ENCODE data around the gene CNTFR. TPM values are rescaled to one million over a fixed set of nuclear protein-coding genes. Genes with fewer than 3 reads are reported as not detected.

Gene CNTFR
- total and polyA plus RNA-seq, 10 of the 15 experiments (the other 5 are each of a cell fraction or from before 2014, with no cell fraction given): not detected

DNA sequence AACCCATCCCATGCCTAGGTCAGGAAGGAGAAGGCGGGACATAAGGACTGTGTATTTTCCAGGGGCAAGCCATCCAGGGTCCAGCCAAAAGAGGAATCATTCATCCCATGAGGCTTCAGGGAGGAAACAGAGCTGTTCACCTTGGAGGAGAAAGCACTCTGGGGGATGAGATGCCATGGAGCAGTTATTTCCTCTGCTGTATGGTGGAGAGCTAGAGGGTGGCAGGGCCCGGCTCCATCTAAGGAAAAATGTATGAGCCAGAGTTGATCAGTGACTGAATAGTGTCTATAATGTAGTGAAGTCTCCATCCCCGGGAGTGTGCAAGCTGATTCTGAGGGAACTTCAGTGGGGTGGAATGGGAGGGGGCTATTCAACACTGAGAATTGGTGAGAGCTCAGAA is 74.7 kb downstream of the CNTFR start (continued):
- TF ChIP-seq, protein P1, sequence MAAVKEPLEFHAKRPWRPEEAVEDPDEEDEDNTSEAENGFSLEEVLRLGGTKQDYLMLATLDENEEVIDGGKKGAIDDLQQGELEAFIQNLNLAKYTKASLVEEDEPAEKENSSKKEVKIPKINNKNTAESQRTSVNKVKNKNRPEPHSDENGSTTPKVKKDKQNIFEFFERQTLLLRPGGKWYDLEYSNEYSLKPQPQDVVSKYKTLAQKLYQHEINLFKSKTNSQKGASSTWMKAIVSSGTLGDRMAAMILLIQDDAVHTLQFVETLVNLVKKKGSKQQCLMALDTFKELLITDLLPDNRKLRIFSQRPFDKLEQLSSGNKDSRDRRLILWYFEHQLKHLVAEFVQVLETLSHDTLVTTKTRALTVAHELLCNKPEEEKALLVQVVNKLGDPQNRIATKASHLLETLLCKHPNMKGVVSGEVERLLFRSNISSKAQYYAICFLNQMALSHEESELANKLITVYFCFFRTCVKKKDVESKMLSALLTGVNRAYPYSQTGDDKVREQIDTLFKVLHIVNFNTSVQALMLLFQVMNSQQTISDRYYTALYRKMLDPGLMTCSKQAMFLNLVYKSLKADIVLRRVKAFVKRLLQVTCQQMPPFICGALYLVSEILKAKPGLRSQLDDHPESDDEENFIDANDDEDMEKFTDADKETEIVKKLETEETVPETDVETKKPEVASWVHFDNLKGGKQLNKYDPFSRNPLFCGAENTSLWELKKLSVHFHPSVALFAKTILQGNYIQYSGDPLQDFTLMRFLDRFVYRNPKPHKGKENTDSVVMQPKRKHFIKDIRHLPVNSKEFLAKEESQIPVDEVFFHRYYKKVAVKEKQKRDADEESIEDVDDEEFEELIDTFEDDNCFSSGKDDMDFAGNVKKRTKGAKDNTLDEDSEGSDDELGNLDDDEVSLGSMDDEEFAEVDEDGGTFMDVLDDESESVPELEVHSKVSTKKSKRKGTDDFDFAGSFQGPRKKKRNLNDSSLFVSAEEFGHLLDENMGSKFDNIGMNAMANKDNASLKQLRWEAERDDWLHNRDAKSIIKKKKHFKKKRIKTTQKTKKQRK (IDR thresholded peaks at IDR 0.05; ENCODE audit: low read depth, low read length): no peak
- TF ChIP-seq CBX3 (IDR thresholded peaks at IDR 0.05; ENCODE audit: borderline replicate concordance, low read depth): no peak
- TF ChIP-seq SMARCA5 (IDR thresholded peaks at IDR 0.05): no peak

DNA sequence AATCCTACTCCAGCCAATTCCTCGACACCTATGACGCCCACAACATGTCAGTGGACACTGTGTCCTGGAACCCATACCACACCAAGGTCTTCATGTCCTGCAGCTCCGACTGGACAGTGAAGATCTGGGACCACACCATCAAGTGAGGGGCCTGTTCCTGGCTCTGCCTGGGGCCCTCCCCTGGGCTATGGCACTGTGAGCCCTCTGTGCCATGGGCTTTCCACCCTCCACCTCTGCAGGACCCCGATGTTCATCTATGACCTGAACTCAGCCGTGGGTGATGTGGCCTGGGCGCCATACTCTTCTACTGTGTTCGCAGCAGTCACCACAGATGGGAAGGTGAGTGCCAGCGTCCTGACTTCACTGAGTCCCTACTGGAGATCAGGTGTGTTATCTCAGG is 75.1 kb downstream of the CNTFR start:
- Histone ChIP-seq H3K4me1 (ENCODE audit: control insufficient read depth, insufficient read depth, low read length) (no peaks in the 10 kb centered on the region), H2AFZ (ENCODE audit: control insufficient read depth, low read depth, low read length) (no peak overlapping the region), H3K79me2 (ENCODE audit: control insufficient read depth, insufficient read depth, low read length) (no peaks in the 10 kb centered on the region), H3K9me3 (replicated peaks; ENCODE audit: control insufficient read depth, insufficient read depth, low read length) (no peaks in the 10 kb centered on the region), H3K9ac (ENCODE audit: control insufficient read depth, insufficient read depth, low read length) (no peak overlapping the region), H4K20me1 (ENCODE audit: control insufficient read depth, insufficient read depth) (no peaks in the 10 kb centered on the region), H3K4me2 (ENCODE audit: control insufficient read depth, insufficient read depth) (no peak overlapping the region), H3K4me3 (no peak overlapping the region), H3K36me3 (ENCODE audit: control insufficient read depth in 2 of 2, insufficient read depth in 2 of 2, low read length in 1 of 2) (no peaks in the 10 kb centered on the region), H3K27ac (ENCODE audit: control insufficient read depth, insufficient read depth) (no peak overlapping the region), H3K27me3 (replicated peaks in 1 of 2; ENCODE audit: control insufficient read depth in 2 of 2, insufficient read depth in 2 of 2, low read length in 1 of 2) (peaks cover 5 to 17% of the 10 kb centered on the region in 2 experiments; a peak in 3 of 4 replicates)
- 36% methylated on average over 8 of the region's 8 CpGs for WGBS (ENCODE audit: insufficient coverage, insufficient replicate concordance, low lambda C conversion rate, missing lambda C conversion rate)
- ChIA-PET SMC1A (ENCODE audit: uncharacterized antibody, unreplicated experiment) (no interaction called here), POLR2A (no interaction called here), CTCF (interaction anchor here (1.0 kb wide), 2 partner anchors 13 to 110 kb away, joined by 3 read pairs; no protein-coding TSS in a partner anchor), RAD21 (ENCODE audit: unreplicated experiment) (no interaction called here)
- no TSS peak for BruUV-seq (replicated peaks)
- DNase-seq (ENCODE audit: low read depth, low spot score) (no peak), ATAC-seq (no peak), FAIRE-seq (no peak)
- in situ Hi-C loops (cut with MboI): no loop called here
- intact Hi-C loops (cut with micrococcal nuclease; ENCODE audit: unreplicated experiment): no loop called here
- TF ChIP-seq, protein P2, sequence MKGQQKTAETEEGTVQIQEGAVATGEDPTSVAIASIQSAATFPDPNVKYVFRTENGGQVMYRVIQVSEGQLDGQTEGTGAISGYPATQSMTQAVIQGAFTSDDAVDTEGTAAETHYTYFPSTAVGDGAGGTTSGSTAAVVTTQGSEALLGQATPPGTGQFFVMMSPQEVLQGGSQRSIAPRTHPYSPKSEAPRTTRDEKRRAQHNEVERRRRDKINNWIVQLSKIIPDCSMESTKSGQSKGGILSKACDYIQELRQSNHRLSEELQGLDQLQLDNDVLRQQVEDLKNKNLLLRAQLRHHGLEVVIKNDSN (IDR thresholded peaks at IDR 0.05; ENCODE audit: borderline replicate concordance, extremely low read length, insufficient read depth, low read depth, low read length): no peak
- TF ChIP-seq, protein P3, sequence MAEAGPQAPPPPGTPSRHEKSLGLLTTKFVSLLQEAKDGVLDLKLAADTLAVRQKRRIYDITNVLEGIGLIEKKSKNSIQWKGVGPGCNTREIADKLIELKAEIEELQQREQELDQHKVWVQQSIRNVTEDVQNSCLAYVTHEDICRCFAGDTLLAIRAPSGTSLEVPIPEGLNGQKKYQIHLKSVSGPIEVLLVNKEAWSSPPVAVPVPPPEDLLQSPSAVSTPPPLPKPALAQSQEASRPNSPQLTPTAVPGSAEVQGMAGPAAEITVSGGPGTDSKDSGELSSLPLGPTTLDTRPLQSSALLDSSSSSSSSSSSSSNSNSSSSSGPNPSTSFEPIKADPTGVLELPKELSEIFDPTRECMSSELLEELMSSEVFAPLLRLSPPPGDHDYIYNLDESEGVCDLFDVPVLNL (IDR thresholded peaks at IDR 0.05; ENCODE audit: low read depth, low read length): no peak
- no peak for TF ChIP-seq NR2C2 (IDR thresholded peaks at IDR 0.05; ENCODE audit: borderline replicate concordance, control insufficient read depth, insufficient read length, low read depth)
- TF ChIP-seq FOS (IDR thresholded peaks at IDR 0.05; ENCODE audit: borderline replicate concordance, extremely low read depth, insufficient read length): no peak
- TF ChIP-seq SREBF1 (IDR thresholded peaks at IDR 0.05; ENCODE audit: low read length): no peak
- no peak for TF ChIP-seq ZNF207 (IDR thresholded peaks at IDR 0.05; ENCODE audit: borderline replicate concordance)
- no peak for TF ChIP-seq KAT2A (conservative IDR thresholded peaks at IDR 0.05; ENCODE audit: control insufficient read depth, low read depth, low read length)
- no peak for TF ChIP-seq HCFC1 (IDR thresholded peaks at IDR 0.05; ENCODE audit: low read length)
- TF ChIP-seq, protein P4, sequence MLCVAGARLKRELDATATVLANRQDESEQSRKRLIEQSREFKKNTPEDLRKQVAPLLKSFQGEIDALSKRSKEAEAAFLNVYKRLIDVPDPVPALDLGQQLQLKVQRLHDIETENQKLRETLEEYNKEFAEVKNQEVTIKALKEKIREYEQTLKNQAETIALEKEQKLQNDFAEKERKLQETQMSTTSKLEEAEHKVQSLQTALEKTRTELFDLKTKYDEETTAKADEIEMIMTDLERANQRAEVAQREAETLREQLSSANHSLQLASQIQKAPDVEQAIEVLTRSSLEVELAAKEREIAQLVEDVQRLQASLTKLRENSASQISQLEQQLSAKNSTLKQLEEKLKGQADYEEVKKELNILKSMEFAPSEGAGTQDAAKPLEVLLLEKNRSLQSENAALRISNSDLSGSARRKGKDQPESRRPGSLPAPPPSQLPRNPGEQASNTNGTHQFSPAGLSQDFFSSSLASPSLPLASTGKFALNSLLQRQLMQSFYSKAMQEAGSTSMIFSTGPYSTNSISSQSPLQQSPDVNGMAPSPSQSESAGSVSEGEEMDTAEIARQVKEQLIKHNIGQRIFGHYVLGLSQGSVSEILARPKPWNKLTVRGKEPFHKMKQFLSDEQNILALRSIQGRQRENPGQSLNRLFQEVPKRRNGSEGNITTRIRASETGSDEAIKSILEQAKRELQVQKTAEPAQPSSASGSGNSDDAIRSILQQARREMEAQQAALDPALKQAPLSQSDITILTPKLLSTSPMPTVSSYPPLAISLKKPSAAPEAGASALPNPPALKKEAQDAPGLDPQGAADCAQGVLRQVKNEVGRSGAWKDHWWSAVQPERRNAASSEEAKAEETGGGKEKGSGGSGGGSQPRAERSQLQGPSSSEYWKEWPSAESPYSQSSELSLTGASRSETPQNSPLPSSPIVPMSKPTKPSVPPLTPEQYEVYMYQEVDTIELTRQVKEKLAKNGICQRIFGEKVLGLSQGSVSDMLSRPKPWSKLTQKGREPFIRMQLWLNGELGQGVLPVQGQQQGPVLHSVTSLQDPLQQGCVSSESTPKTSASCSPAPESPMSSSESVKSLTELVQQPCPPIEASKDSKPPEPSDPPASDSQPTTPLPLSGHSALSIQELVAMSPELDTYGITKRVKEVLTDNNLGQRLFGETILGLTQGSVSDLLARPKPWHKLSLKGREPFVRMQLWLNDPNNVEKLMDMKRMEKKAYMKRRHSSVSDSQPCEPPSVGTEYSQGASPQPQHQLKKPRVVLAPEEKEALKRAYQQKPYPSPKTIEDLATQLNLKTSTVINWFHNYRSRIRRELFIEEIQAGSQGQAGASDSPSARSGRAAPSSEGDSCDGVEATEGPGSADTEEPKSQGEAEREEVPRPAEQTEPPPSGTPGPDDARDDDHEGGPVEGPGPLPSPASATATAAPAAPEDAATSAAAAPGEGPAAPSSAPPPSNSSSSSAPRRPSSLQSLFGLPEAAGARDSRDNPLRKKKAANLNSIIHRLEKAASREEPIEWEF (IDR thresholded peaks at IDR 0.05; ENCODE audit: insufficient replicate concordance, low read depth, low read length): no peak
